AG10803 (cell line): ENCODE measurements around the gene IL10RB.

Experiments
- DNase-seq: peaks from one replicate; pipeline ENCODE4 v3.0.0; 2010; ENCODE audit warnings: low read depth
- H3K4me3 ChIP-seq: 2 replicates; pipeline ENCODE4 v1.5.1; 2011; ENCODE audit warnings: mild to moderate bottlenecking, low read length, control low read depth
- CTCF ChIP-seq: conservative IDR thresholded peaks from 2 replicates; pipeline ENCODE4 v1.5.1; 2011; ENCODE audit warnings: mild to moderate bottlenecking, low read length, control low read depth, inconsistent platforms

IL10RB gene

GRCh38 chr21:33324291-33325221, 58.4 kb downstream of the IL10RB start, which contains the start of gene IFNAR1:
TSS of gene IFNAR1 (plus strand) at chr21:33324970. CDS start at chr21:33325056, 86 bp downstream.
- peak; percentile 99 for DNase-seq
- peak within 1 kb of the TSS; percentile 98 for H3K4me3 ChIP-seq
- no peak for TF ChIP-seq CTCF

DNA sequence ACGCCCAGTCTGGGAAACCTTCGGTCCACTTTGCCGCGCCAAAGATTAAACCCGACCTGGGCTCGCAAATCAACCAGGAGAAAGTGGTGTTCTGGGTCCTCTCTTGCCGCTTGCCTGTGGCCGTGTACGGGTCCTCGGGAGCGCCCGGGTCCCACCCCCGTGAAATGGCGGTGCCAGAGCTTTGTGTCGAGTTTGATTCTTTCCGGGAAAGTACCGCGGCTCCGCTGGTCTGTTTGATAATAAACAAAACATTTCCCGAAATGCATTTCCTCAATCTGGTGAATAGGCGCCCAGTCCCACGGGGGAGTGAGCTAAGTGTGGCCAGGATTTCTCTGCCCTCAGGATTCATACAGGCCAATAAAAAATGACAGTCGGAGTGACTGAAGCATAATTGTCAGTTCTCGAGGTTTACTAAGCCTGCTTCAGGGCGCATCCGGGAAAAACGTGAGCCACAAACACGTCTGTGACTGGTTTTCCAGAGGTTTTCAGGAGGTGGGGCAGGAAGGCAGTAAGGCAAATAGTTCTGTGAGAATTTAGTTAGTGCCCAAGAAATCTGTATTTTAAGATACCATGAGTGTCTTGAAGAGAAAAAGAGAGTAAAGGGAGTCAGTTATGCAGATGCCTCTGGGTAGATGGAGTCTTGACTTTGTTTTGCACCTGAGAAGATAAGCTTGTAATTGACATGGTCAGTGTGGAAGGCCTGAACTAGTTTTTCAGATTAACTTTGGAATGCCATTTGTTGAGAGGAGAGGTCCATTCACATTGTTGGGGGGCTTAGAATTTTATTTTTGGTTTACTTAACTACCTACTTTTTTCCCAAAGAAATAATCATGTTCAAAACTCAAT, 59.3 kb downstream of the IL10RB start:
- peak; percentile 79 for DNase-seq
- H3K4me3 ChIP-seq = peak overlapping the region; percentile 98
- TF ChIP-seq CTCF = no peak

GRCh38 chr21:33327326-33327725, 61.2 kb downstream of the IL10RB start:
- H3K4me3 ChIP-seq = no peak overlapping the region
- TF ChIP-seq CTCF = no peak
- DNase-seq = no peak

DNA sequence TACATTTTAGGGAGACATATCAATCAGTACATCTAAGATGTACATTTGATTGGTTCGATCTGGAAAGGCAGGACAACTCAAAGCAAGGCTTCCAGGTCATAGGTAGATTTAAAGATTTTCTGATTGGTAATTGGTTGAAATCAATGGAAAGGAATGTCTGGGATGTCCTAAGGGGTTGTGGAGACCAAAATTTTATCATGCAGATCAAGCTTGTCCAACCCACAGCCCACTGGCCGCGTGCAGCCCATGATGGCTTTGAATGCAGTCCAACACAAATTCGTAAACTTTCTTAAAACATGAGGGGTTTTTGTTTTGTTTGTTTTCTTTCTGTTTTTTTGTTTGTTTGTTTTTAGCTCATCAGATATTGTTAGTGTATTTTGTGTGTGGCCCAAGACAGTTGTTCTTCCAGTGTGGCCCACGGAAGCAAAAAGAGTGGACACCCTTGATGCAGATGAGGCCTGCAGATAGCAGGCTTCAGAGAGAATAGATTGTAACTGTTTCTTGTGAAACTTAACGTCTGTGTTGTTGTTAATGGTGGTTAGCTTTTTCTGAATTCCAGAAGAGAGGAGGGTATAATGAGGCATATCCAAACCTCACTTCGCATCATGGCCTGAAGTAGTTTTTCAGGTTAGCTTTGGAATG, 61.7 kb downstream of the IL10RB start:
- no peak for TF ChIP-seq CTCF
- no peak overlapping the region for H3K4me3 ChIP-seq
- no peak for DNase-seq

GRCh38 chr21:33330726-33331125, 64.6 kb downstream of the IL10RB start:
- DNase-seq = no peak
- no peak for TF ChIP-seq CTCF
- H3K4me3 ChIP-seq = no peak overlapping the region

DNA sequence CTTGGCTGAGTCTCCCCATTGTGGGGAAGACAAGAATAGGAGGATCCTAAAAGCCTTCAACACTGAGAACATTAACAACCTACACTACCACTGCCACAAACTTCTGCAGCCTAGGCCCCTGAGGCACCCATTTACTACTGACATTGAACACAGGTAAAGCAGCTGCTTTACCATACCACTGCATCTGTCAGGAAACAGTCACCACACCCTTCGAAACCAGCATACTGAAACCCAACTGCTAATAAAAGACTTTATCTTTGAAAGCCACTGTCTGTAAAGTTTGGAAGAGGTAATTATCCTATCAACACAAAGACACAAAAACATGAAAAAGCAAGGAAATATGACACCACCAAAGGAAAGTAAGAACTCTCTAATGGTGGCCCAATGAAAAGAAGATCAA, 66.0 kb downstream of the IL10RB start:
- TF ChIP-seq CTCF = no peak
- DNase-seq = no peak
- H3K4me3 ChIP-seq = no peak overlapping the region
